A673 (cell line): Measurements from ENCODE around the gene SMIM34.
"Not testable (repeated sequence)": the region's sequence is repeated elsewhere in the genome, so short reads cannot be mapped to it uniquely, and the experiment has no call there.

Experiments
- EZH2 ChIP-seq: fragments of 200-600 bp; sonication (generic); IDR thresholded peaks from 2 replicates; pipeline ENCODE4 v1.6.1; 2017; ENCODE audit warnings: borderline replicate concordance, low read depth, mild to moderate bottlenecking, mixed read lengths, antibody characterized with exemption, low read length; ENCODE audit not compliant: poor library complexity, severe bottlenecking
- TF ChIP-seq, protein P1 (sequence below): fragments of 300-800, 200-600 bp; sonication (generic); conservative IDR thresholded peaks from 2 replicates; pipeline ENCODE4 v1.5.1; 2017; ENCODE audit warnings: low read depth, mild to moderate bottlenecking, antibody characterized with exemption, low read length, moderate library complexity, mixed read lengths

GRCh38 chr21:34407294-34407693, 16.5 kb downstream of the SMIM34 start:
- TF ChIP-seq, protein P1, sequence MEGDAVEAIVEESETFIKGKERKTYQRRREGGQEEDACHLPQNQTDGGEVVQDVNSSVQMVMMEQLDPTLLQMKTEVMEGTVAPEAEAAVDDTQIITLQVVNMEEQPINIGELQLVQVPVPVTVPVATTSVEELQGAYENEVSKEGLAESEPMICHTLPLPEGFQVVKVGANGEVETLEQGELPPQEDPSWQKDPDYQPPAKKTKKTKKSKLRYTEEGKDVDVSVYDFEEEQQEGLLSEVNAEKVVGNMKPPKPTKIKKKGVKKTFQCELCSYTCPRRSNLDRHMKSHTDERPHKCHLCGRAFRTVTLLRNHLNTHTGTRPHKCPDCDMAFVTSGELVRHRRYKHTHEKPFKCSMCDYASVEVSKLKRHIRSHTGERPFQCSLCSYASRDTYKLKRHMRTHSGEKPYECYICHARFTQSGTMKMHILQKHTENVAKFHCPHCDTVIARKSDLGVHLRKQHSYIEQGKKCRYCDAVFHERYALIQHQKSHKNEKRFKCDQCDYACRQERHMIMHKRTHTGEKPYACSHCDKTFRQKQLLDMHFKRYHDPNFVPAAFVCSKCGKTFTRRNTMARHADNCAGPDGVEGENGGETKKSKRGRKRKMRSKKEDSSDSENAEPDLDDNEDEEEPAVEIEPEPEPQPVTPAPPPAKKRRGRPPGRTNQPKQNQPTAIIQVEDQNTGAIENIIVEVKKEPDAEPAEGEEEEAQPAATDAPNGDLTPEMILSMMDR: not testable (repeated sequence)
- not testable (repeated sequence) for TF ChIP-seq EZH2
